Measurements from ENCODE around the gene NEBL. TPM values are rescaled to one million over a fixed set of nuclear protein-coding genes. Genes with fewer than 3 reads are reported as not detected.
"Not testable (repeated sequence)": the region's sequence is repeated elsewhere in the genome, so short reads cannot be mapped to it uniquely, and the experiment has no call there.

Gene NEBL
- 10 to 100 TPM; 18.5 to 40.7 TPM for total RNA-seq

GRCh38 chr10:20897146-20897825, at the start of gene NEBL:
NEBL (minus strand) TSS chr10:20897311; CDS start chr10:20897205, 106 bp downstream.
- H3K36me3 ChIP-seq (replicated peaks in 1 of 2; ENCODE audit: insufficient read depth in 1 of 2, low read depth in 2 of 2) = no peaks in the 10 kb centered on the region
- 85 to 98% methylated on average over 2 of the region's 2 CpGs for WGBS, 2 donors

GRCh38 chr10:20945546-20946332, 48.6 kb upstream of the NEBL start:
- Histone ChIP-seq H3K36me3 (replicated peaks in 1 of 2; ENCODE audit: insufficient read depth in 1 of 2, low read depth in 2 of 2) (no peaks in the 10 kb centered on the region), H3K27ac (no peak overlapping the region), H3K4me3 (no peak overlapping the region), H3K4me1 (no peaks in the 10 kb centered on the region), H3K27me3 (no peaks in the 10 kb centered on the region), H3K9me3 (no peaks in the 10 kb centered on the region)
- ATAC-seq (no peak), DNase-seq (no peak)
- intact Hi-C loops (cut with DNase I) = no loop called here
- 90 to 94% methylated on average over 9 of the region's 9 CpGs for WGBS, 2 donors
- no peak for TF ChIP-seq CTCF (IDR thresholded peaks at IDR 0.05)
- TF ChIP-seq POLR2A (IDR thresholded peaks at IDR 0.05) = no peak

More at GRCh38 chr10:20897146-20897825, at the start of gene NEBL:
- H3K4me1 ChIP-seq = no peaks in the 10 kb centered on the region
- ATAC-seq (no peak), DNase-seq (no peak)
- intact Hi-C loops (cut with DNase I) = no loop called here
- TF ChIP-seq CTCF (IDR thresholded peaks at IDR 0.05) (no peak), POLR2A (IDR thresholded peaks at IDR 0.05) (no peak)
- H3K9me3 ChIP-seq = no peaks in the 10 kb centered on the region
- H3K4me3 ChIP-seq = no peak within 1 kb of the TSS
- no peaks in the 10 kb centered on the region for H3K27me3 ChIP-seq
- no peak within 1 kb of the TSS for H3K27ac ChIP-seq

GRCh38 chr10:20944789-20945502, 47.8 kb upstream of the NEBL start:
- no peak overlapping the region for H3K27ac ChIP-seq
- intact Hi-C loops (cut with DNase I) = no loop called here
- no peaks in the 10 kb centered on the region for H3K9me3 ChIP-seq
- 94 to 95% methylated on average over 7 of the region's 7 CpGs for WGBS, 2 donors
- no peaks in the 10 kb centered on the region for H3K27me3 ChIP-seq
- no peak for ATAC-seq
- no peaks in the 10 kb centered on the region for H3K4me1 ChIP-seq
- H3K36me3 ChIP-seq (replicated peaks in 1 of 2; ENCODE audit: insufficient read depth in 1 of 2, low read depth in 2 of 2) = no peaks in the 10 kb centered on the region
- no peak for TF ChIP-seq CTCF (IDR thresholded peaks at IDR 0.05)
- TF ChIP-seq POLR2A (IDR thresholded peaks at IDR 0.05) = no peak
- H3K4me3 ChIP-seq = no peak overlapping the region
- no peak for DNase-seq

GRCh38 chr10:20939414-20939813, 42.3 kb upstream of the NEBL start:
- ATAC-seq = not testable (repeated sequence)

GRCh38 chr10:20936396-20936795, 39.3 kb upstream of the NEBL start:
- DNase-seq (no peak), ATAC-seq (no peak)
- intact Hi-C loops (cut with DNase I) = no loop called here
- Histone ChIP-seq H3K27me3 (no peaks in the 10 kb centered on the region), H3K36me3 (replicated peaks in 1 of 2; ENCODE audit: insufficient read depth in 1 of 2, low read depth in 2 of 2) (no peaks in the 10 kb centered on the region), H3K4me3 (no peak overlapping the region), H3K9me3 (no peaks in the 10 kb centered on the region), H3K27ac (no peak overlapping the region), H3K4me1 (no peaks in the 10 kb centered on the region)
- no peak for TF ChIP-seq POLR2A (IDR thresholded peaks at IDR 0.05)
- TF ChIP-seq CTCF (IDR thresholded peaks at IDR 0.05) = no peak

More at GRCh38 chr10:20939414-20939813, 42.3 kb upstream of the NEBL start:
- intact Hi-C loops (cut with DNase I); DNase-seq; H3K27ac ChIP-seq; H3K9me3 ChIP-seq; H3K4me3 ChIP-seq; H3K27me3 ChIP-seq; H3K4me1 ChIP-seq; H3K36me3 ChIP-seq (replicated peaks in 1 of 2; ENCODE audit: insufficient read depth in 1 of 2, low read depth in 2 of 2): not testable (repeated sequence)
- WGBS, 2 donors = 84 to 92% methylated on average over 2 to 3 of the region's 5 CpGs
